ENCODE data around the gene BUD23.
"Not testable (repeated sequence)": the region's sequence is repeated elsewhere in the genome, so short reads cannot be mapped to it uniquely, and the experiment has no call there.

The BUD23 gene

GRCh38 chr7:73648593-73649332 lies 34.6 kb upstream of the BUD23 start:
- no peaks in the 10 kb centered on the region for H3K36me3 ChIP-seq (ENCODE audit: control insufficient read depth, insufficient read depth, low read length)
- H3K27ac ChIP-seq (ENCODE audit: low read depth, low read length), result no peak overlapping the region
- H3K4me1 ChIP-seq (ENCODE audit: control insufficient read depth, insufficient read depth, low read length), result peaks cover 20% of the 10 kb centered on the region
- peak overlapping the region; percentile 74 for H3K4me3 ChIP-seq (ENCODE audit: low read depth, low read length)
- H3K27me3 ChIP-seq (ENCODE audit: control insufficient read depth, insufficient read depth, low read length), result peaks cover 66% of the 10 kb centered on the region
- H3K9ac ChIP-seq (ENCODE audit: low read length), result no peak overlapping the region
- no peaks in the 10 kb centered on the region for H3K9me3 ChIP-seq (ENCODE audit: control insufficient read depth, insufficient read depth, low read depth, low read length)

- no peak overlapping the region for H3K9ac ChIP-seq (ENCODE audit: low read length)
- peaks cover 20% of the 10 kb centered on the region for H3K4me1 ChIP-seq (ENCODE audit: control insufficient read depth, insufficient read depth, low read length)
- no peaks in the 10 kb centered on the region for H3K36me3 ChIP-seq (ENCODE audit: control insufficient read depth, insufficient read depth, low read length)
- no peak overlapping the region for H3K27ac ChIP-seq (ENCODE audit: low read depth, low read length)
- peaks cover 66% of the 10 kb centered on the region for H3K27me3 ChIP-seq (ENCODE audit: control insufficient read depth, insufficient read depth, low read length)
- no peak overlapping the region for H3K4me3 ChIP-seq (ENCODE audit: low read depth, low read length)
- no peaks in the 10 kb centered on the region for H3K9me3 ChIP-seq (ENCODE audit: control insufficient read depth, insufficient read depth, low read depth, low read length)
These were observed 33.8 kb upstream of the BUD23 start for GRCh38 chr7:73649576-73649975.

DNA sequence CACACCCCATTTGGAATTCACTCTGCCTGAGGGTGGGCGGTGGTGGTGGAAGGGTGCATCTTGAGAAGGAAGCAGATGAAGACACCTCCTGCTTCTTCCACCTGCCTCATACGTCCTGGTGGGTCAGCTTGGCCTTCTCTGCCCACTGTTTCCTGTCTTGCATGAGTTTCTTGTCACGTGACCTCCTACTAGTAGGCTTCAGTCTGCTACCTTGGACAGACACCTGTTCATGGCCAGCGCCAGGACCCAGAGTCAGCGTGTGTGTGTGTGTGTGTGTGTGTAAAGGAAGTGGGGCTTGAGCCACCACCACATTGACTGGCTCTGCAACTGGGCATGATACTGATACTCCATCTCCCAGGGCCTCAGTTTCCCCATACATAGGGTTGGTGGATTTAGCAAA lies 32.9 kb upstream of the BUD23 start:
- Histone ChIP-seq H3K4me3 (ENCODE audit: low read depth, low read length) (no peak overlapping the region), H3K27ac (ENCODE audit: low read depth, low read length) (no peak overlapping the region), H3K9ac (ENCODE audit: low read length) (no peak overlapping the region), H3K4me1 (ENCODE audit: control insufficient read depth, insufficient read depth, low read length) (peaks cover 20% of the 10 kb centered on the region), H3K36me3 (ENCODE audit: control insufficient read depth, insufficient read depth, low read length) (no peaks in the 10 kb centered on the region), H3K27me3 (ENCODE audit: control insufficient read depth, insufficient read depth, low read length) (peaks cover 64% of the 10 kb centered on the region), H3K9me3 (ENCODE audit: control insufficient read depth, insufficient read depth, low read depth, low read length) (no peaks in the 10 kb centered on the region)

GRCh38 chr7:73652541-73652949 lies 30.9 kb upstream of the BUD23 start:
- H3K36me3 ChIP-seq (ENCODE audit: control insufficient read depth, insufficient read depth, low read length), result no peaks in the 10 kb centered on the region
- H3K4me1 ChIP-seq (ENCODE audit: control insufficient read depth, insufficient read depth, low read length), result peaks cover 6% of the 10 kb centered on the region; the same call in 1 of the 2 replicates
- no peaks in the 10 kb centered on the region for H3K9me3 ChIP-seq (ENCODE audit: control insufficient read depth, insufficient read depth, low read depth, low read length)
- H3K4me3 ChIP-seq (ENCODE audit: low read depth, low read length), result no peak overlapping the region
- no peak overlapping the region for H3K9ac ChIP-seq (ENCODE audit: low read length)
- no peak overlapping the region for H3K27ac ChIP-seq (ENCODE audit: low read depth, low read length)
- peaks cover 46% of the 10 kb centered on the region for H3K27me3 ChIP-seq (ENCODE audit: control insufficient read depth, insufficient read depth, low read length)

GRCh38 chr7:73655309-73655708 lies 28.1 kb upstream of the BUD23 start:
- not testable (repeated sequence) for H3K36me3 ChIP-seq (ENCODE audit: control insufficient read depth, insufficient read depth, low read length); H3K4me1 ChIP-seq (ENCODE audit: control insufficient read depth, insufficient read depth, low read length); H3K4me3 ChIP-seq (ENCODE audit: low read depth, low read length); H3K9ac ChIP-seq (ENCODE audit: low read length); H3K27ac ChIP-seq (ENCODE audit: low read depth, low read length); H3K9me3 ChIP-seq (ENCODE audit: control insufficient read depth, insufficient read depth, low read depth, low read length)
- H3K27me3 ChIP-seq (ENCODE audit: control insufficient read depth, insufficient read depth, low read length), result peaks cover 19% of the 10 kb centered on the region

DNA sequence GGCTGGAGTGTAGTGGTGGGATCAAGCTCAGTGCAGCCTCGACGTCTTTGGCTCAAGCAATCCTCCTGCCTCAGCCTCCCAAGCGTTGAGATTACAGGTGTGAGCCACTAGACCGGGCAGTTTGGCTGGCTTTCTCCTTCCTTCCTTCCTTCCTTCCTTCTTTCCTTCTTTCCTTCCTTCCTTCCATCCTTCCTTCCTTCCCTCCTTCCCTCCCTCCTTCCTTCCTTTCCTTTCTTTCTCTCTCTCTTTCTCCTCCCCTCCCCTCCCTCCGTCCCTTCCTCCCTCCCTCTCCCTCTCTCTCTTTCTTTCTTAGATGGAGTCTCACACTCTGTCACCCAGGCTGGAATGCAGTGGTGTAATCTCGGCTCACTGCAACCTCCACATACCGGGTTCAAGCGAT lies 23.4 kb upstream of the BUD23 start:
- Histone ChIP-seq H3K27ac (ENCODE audit: low read depth, low read length) (no peak overlapping the region), H3K36me3 (ENCODE audit: control insufficient read depth, insufficient read depth, low read length) (no peaks in the 10 kb centered on the region), H3K27me3 (ENCODE audit: control insufficient read depth, insufficient read depth, low read length) (no peaks in the 10 kb centered on the region; the same call in 1 of the 2 replicates), H3K9me3 (ENCODE audit: control insufficient read depth, insufficient read depth, low read depth, low read length) (peaks cover 3% of the 10 kb centered on the region; the same call in 1 of the 2 replicates), H3K9ac (ENCODE audit: low read length) (no peak overlapping the region), H3K4me1 (ENCODE audit: control insufficient read depth, insufficient read depth, low read length) (0 out of 2 replicates have a peak, but pooled peaks cover 2% of the 10 kb centered on the region), H3K4me3 (ENCODE audit: low read depth, low read length) (no peak overlapping the region)

DNA sequence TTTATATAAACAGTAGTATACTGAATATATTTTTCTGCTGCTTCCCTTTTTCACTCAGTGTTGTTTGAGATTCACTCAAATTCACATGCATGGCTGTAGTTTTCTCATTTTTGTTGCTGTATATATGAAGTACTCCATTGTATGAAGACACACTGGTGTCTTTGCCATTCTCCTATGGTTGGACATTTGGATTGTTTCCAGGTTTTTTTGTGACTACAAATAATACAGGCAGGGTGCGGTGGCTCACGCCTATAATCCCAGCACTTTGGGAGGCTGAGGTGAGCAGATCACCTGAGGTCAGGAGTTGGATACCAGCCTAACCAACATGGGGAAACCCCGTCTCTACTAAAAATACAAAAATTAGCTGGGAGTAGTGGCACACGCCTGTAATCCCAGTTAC lies 22.8 kb upstream of the BUD23 start:
- H3K4me3 ChIP-seq (ENCODE audit: low read depth, low read length); H3K4me1 ChIP-seq (ENCODE audit: control insufficient read depth, insufficient read depth, low read length); H3K36me3 ChIP-seq (ENCODE audit: control insufficient read depth, insufficient read depth, low read length); H3K27ac ChIP-seq (ENCODE audit: low read depth, low read length); H3K27me3 ChIP-seq (ENCODE audit: control insufficient read depth, insufficient read depth, low read length); H3K9ac ChIP-seq (ENCODE audit: low read length); H3K9me3 ChIP-seq (ENCODE audit: control insufficient read depth, insufficient read depth, low read depth, low read length): not testable (repeated sequence)

DNA sequence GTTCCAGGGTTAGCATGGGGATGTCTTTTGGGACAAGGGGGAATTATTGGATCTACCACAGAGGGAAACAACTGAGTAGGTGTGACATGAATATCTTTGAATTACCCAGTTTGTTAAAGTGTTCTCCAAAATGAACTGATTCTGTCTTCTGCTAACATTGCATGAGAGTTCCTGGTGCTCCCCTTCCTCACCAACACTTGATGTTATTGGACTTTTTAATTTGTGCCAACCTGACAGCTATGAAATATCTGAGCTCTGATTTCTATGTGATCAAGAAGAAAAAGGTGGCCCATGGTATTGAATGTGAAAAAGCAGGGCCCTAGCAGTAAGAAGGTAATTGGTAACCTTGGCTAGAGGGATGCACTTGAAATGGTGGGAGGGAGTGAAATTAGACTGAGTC lies 20.4 kb upstream of the BUD23 start:
- H3K36me3 ChIP-seq (ENCODE audit: control insufficient read depth, insufficient read depth, low read length), result no peaks in the 10 kb centered on the region

DNA sequence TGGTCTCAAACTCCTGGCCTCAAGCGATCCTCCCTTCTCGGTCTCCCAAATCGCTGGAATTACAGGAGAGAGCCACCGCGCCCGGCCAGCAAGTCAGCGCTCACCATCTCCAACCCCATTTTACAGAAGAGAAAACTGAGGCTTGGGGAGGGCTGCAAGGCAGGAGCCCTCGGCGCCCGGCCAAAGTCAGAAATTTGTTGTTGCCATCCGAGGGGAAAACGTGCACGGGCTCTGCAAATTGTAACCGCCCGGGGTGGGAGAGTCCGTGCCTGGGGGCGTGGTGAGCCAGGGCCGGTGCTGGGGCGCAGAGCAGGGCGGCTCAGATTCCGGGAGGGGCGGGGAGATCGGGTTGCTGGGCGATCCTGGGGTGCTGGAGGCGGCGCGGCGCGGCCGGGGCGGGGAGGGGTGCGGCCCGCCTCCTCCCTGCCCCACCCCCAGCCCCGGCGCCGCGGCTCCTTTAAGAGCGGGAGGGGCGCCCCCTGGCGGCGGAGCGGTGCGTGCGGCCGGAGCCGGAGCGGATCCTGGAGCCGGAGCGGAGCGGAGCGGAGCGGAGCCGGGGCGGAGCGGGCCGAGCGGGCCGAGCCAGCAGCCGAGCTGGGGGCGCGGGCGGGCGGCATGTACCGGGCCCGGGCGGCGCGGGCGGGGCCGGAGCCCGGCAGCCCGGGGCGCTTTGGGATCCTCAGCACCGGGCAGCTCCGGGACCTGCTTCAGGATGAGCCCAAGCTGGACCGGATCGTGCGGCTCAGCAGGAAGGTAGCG lies 15.9 kb upstream of the BUD23 start, which contains the start of gene VPS37D:
Gene VPS37D (plus strand): TSS at position 488 of the 759 bp plus-strand sequence. CDS start 128 bp downstream, at position 616.
- H3K27ac ChIP-seq (ENCODE audit: low read depth, low read length), result no peak within 1 kb of the TSS

More for the DNA sequence above, 20.4 kb upstream of the BUD23 start:
- H3K4me1 ChIP-seq (ENCODE audit: control insufficient read depth, insufficient read depth, low read length), result peaks cover 9% of the 10 kb centered on the region; the same call in 1 of the 2 replicates
- no peak overlapping the region for H3K4me3 ChIP-seq (ENCODE audit: low read depth, low read length)
- peaks cover 3% of the 10 kb centered on the region; the same call in 1 of the 2 replicates for H3K9me3 ChIP-seq (ENCODE audit: control insufficient read depth, insufficient read depth, low read depth, low read length)
- H3K27ac ChIP-seq (ENCODE audit: low read depth, low read length), result no peak overlapping the region
- H3K9ac ChIP-seq (ENCODE audit: low read length), result no peak overlapping the region
- no peaks in the 10 kb centered on the region; the same call in 1 of the 2 replicates for H3K27me3 ChIP-seq (ENCODE audit: control insufficient read depth, insufficient read depth, low read length)

GRCh38 chr7:73668103-73668885 lies 15.1 kb upstream of the BUD23 start:
- Histone ChIP-seq H3K9ac (ENCODE audit: low read length) (no peak overlapping the region), H3K27ac (ENCODE audit: low read depth, low read length) (no peak overlapping the region), H3K27me3 (ENCODE audit: control insufficient read depth, insufficient read depth, low read length) (peaks cover 5% of the 10 kb centered on the region; the same call in 1 of the 2 replicates), H3K4me3 (ENCODE audit: low read depth, low read length) (peak overlapping the region; percentile 56), H3K9me3 (ENCODE audit: control insufficient read depth, insufficient read depth, low read depth, low read length) (no peaks in the 10 kb centered on the region), H3K4me1 (ENCODE audit: control insufficient read depth, insufficient read depth, low read length) (peaks cover 26% of the 10 kb centered on the region; the same call in 1 of the 2 replicates), H3K36me3 (ENCODE audit: control insufficient read depth, insufficient read depth, low read length) (no peaks in the 10 kb centered on the region)

More for the DNA sequence above, 15.9 kb upstream of the BUD23 start, which contains the start of gene VPS37D:
- H3K9ac ChIP-seq (ENCODE audit: low read length), result no peak within 1 kb of the TSS
- H3K9me3 ChIP-seq (ENCODE audit: control insufficient read depth, insufficient read depth, low read depth, low read length), result 0 out of 2 replicates have a peak, but pooled peaks cover 3% of the 10 kb centered on the region
- peaks cover 26% of the 10 kb centered on the region; the same call in 1 of the 2 replicates for H3K4me1 ChIP-seq (ENCODE audit: control insufficient read depth, insufficient read depth, low read length)
- H3K27me3 ChIP-seq (ENCODE audit: control insufficient read depth, insufficient read depth, low read length), result peaks cover 5% of the 10 kb centered on the region; the same call in 1 of the 2 replicates
- peak within 1 kb of the TSS; percentile 56 for H3K4me3 ChIP-seq (ENCODE audit: low read depth, low read length)
- no peaks in the 10 kb centered on the region for H3K36me3 ChIP-seq (ENCODE audit: control insufficient read depth, insufficient read depth, low read length)

All from HUES6 (cell line).